WTC11 (cell line): ENCODE measurements around the gene CCR2. TPM values are rescaled to one million over a fixed set of nuclear protein-coding genes. Genes with fewer than 3 reads are reported as not detected.

Experiments
- ATAC-seq: fragments of 200-7000 bp; cut with Tn5 transposase; 2 replicates; pipeline ENCODE4 v1.10.0; 2021; ENCODE audit warnings: mild to moderate bottlenecking, moderate library complexity
- CTCF ChIA-PET: fragments of 300-600 bp; sonication (Branson Sonifier 250); formaldehyde crosslinking; loops from one replicate; lab custom pipeline; 2021; ENCODE audit warnings: antibody characterized with exemption; lab: Charles Lee
- POLR2A ChIA-PET: fragments of 350-600 bp; sonication (Branson Sonifier 250); formaldehyde crosslinking; loops from one replicate; lab custom pipeline; 2021; ENCODE audit warnings: antibody characterized with exemption; lab: Charles Lee
- DNase-seq: peaks from one replicate; pipeline ENCODE4 v3.0.0; 2021; ENCODE audit warnings: low spot score
- H3K27ac Mint-ChIP-seq: 2 replicates; pipeline ENCODE4 v1.8.0; 2021; ENCODE audit warnings: mixed read lengths
- H3K27me3 Mint-ChIP-seq: 2 replicates; pipeline ENCODE4 v1.8.0; 2021; ENCODE audit warnings: low read depth, mild to moderate bottlenecking, moderate library complexity, mixed read lengths
- H3K36me3 Mint-ChIP-seq: 2 replicates; pipeline ENCODE4 v1.8.0; 2021; ENCODE audit warnings: mixed read lengths
- H3K4me1 Mint-ChIP-seq: 2 replicates; pipeline ENCODE4 v1.8.0; 2022; ENCODE audit warnings: mixed read lengths
- H3K4me3 Mint-ChIP-seq: 2 replicates; pipeline ENCODE4 v1.8.0; 2021; ENCODE audit warnings: mild to moderate bottlenecking, moderate library complexity, mixed read lengths
- H3K9me3 Mint-ChIP-seq: 2 replicates; pipeline ENCODE4 v1.8.0; 2021; ENCODE audit warnings: mixed read lengths
- ELF4 ChIP-seq: sonication (generic); formaldehyde crosslinking; IDR thresholded peaks from 2 replicates; pipeline ENCODE4 v1.8.1; 2022; ENCODE audit warnings: low read depth, mild to moderate bottlenecking, moderate library complexity, missing genetic modification reagents
- JUN ChIP-seq: sonication (generic); formaldehyde crosslinking; IDR thresholded peaks from 2 replicates; pipeline ENCODE4 v1.8.0; 2023; ENCODE audit warnings: mild to moderate bottlenecking, missing genetic modification reagents
- MXD4 ChIP-seq: fragments of 250-450 bp; sonication (Bioruptor Pico); IDR thresholded peaks from 2 replicates; pipeline ENCODE4 v1.8.0; 2021; ENCODE audit warnings: mild to moderate bottlenecking, moderate library complexity, borderline replicate concordance
- NFATC4 ChIP-seq: fragments of 250-450 bp; sonication (Bioruptor Pico); IDR thresholded peaks from 2 replicates; pipeline ENCODE4 v1.9.0; 2021; ENCODE audit warnings: mild to moderate bottlenecking
- PRRX2 ChIP-seq: fragments of 250-450 bp; sonication (Bioruptor Pico); IDR thresholded peaks from 2 replicates; pipeline ENCODE4 v1.8.0; 2021; ENCODE audit warnings: mild to moderate bottlenecking
- RELA ChIP-seq: sonication (generic); formaldehyde crosslinking; IDR thresholded peaks from 2 replicates; pipeline ENCODE4 v1.8.1; 2022; ENCODE audit warnings: missing genetic modification reagents, mild to moderate bottlenecking, borderline replicate concordance
- SP1 ChIP-seq: sonication (generic); formaldehyde crosslinking; conservative IDR thresholded peaks from 2 replicates; pipeline ENCODE4 v1.8.1; 2022; ENCODE audit warnings: missing genetic modification reagents
- ZNF121 ChIP-seq: sonication (generic); formaldehyde crosslinking; IDR thresholded peaks from 2 replicates; pipeline ENCODE4 v1.8.0; 2023; ENCODE audit warnings: missing genetic modification reagents
- ZNF263 ChIP-seq: sonication (generic); formaldehyde crosslinking; IDR thresholded peaks from 2 replicates; pipeline ENCODE4 v1.8.1; 2022; ENCODE audit warnings: low read depth, mild to moderate bottlenecking, moderate library complexity, missing genetic modification reagents
- total RNA-seq: library from RNA; stranded (reverse); gene quantifications from 3 replicates; pipeline ENCODE4 v1.2.3, GENCODE V29; 2021
- TF ChIP-seq, protein P1 (sequence below): fragments of 200-600 bp; IDR thresholded peaks from 2 replicates; pipeline ENCODE4 v1.8.0; 2022; ENCODE audit warnings: antibody characterized with exemption
- TF ChIP-seq, protein P2 (sequence below): sonication (generic); formaldehyde crosslinking; IDR thresholded peaks from 2 replicates; pipeline ENCODE4 v1.8.1; 2022; ENCODE audit warnings: low read depth, missing genetic modification reagents, borderline replicate concordance
- TF ChIP-seq, protein P3 (sequence below): fragments of 250-450 bp; sonication (Bioruptor Pico); IDR thresholded peaks from 2 replicates; pipeline ENCODE4 v1.9.0; 2021; ENCODE audit warnings: mild to moderate bottlenecking, borderline replicate concordance
- TF ChIP-seq, protein P4 (sequence below): fragments of 250-450 bp; sonication (Bioruptor Pico); IDR thresholded peaks from 2 replicates; pipeline ENCODE4 v1.9.0; 2021; ENCODE audit warnings: mild to moderate bottlenecking
- TF ChIP-seq, protein P5 (sequence below): fragments of 250-450 bp; sonication (Bioruptor Pico); IDR thresholded peaks from 2 replicates; pipeline ENCODE4 v1.9.0; 2021; ENCODE audit warnings: mild to moderate bottlenecking
- TF ChIP-seq, protein P6 (sequence below): sonication (generic); formaldehyde crosslinking; IDR thresholded peaks from 2 replicates; pipeline ENCODE4 v1.8.1; 2022; ENCODE audit warnings: missing genetic modification reagents, borderline replicate concordance
- TF ChIP-seq, protein P7 (sequence below): sonication (generic); formaldehyde crosslinking; conservative IDR thresholded peaks from 2 replicates; pipeline ENCODE4 v1.8.1; 2022; ENCODE audit warnings: mild to moderate bottlenecking, missing genetic modification reagents

The CCR2 gene
- total RNA-seq, 1 experiment from 2014 or later = not detected

DNA sequence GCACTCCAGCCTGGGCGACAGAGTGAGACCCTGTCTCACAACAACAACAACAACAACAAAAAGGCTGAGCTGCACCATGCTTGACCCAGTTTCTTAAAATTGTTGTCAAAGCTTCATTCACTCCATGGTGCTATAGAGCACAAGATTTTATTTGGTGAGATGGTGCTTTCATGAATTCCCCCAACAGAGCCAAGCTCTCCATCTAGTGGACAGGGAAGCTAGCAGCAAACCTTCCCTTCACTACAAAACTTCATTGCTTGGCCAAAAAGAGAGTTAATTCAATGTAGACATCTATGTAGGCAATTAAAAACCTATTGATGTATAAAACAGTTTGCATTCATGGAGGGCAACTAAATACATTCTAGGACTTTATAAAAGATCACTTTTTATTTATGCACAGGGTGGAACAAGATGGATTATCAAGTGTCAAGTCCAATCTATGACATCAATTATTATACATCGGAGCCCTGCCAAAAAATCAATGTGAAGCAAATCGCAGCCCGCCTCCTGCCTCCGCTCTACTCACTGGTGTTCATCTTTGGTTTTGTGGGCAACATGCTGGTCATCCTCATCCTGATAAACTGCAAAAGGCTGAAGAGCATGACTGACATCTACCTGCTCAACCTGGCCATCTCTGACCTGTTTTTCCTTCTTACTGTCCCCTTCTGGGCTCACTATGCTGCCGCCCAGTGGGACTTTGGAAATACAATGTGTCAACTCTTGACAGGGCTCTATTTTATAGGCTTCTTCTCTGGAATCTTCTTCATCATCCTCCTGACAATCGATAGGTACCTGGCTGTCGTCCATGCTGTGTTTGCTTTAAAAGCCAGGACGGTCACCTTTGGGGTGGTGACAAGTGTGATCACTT, 18.8 kb downstream of the CCR2 start:
- CTCF ChIA-PET = interaction anchor here (0.7 to 5.5 kb wide), 12 partner anchors 9 to 293 kb away, joined by 3 to 68 read pairs (median 4); partner anchors contain the start of genes CCR1 and CCR2
- no peak for DNase-seq
- POLR2A ChIA-PET = interaction anchor here (0.8 kb wide), 1 partner anchor 9 kb away, joined by 3 read pairs; no protein-coding TSS in a partner anchor
- Mint-ChIP-seq H3K4me1 (peaks cover 13% of the 10 kb centered on the region), H3K9me3 (no peaks in the 10 kb centered on the region), H3K27ac (no peak overlapping the region), H3K27me3 (peaks cover 8% of the 10 kb centered on the region), H3K4me3 (no peak overlapping the region), H3K36me3 (no peaks in the 10 kb centered on the region)
- no peak for ATAC-seq
- TF ChIP-seq, protein P1, sequence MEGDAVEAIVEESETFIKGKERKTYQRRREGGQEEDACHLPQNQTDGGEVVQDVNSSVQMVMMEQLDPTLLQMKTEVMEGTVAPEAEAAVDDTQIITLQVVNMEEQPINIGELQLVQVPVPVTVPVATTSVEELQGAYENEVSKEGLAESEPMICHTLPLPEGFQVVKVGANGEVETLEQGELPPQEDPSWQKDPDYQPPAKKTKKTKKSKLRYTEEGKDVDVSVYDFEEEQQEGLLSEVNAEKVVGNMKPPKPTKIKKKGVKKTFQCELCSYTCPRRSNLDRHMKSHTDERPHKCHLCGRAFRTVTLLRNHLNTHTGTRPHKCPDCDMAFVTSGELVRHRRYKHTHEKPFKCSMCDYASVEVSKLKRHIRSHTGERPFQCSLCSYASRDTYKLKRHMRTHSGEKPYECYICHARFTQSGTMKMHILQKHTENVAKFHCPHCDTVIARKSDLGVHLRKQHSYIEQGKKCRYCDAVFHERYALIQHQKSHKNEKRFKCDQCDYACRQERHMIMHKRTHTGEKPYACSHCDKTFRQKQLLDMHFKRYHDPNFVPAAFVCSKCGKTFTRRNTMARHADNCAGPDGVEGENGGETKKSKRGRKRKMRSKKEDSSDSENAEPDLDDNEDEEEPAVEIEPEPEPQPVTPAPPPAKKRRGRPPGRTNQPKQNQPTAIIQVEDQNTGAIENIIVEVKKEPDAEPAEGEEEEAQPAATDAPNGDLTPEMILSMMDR = no peak
- no peak for TF ChIP-seq JUN (CRISPR knock-in tag)
- TF ChIP-seq, protein P2, sequence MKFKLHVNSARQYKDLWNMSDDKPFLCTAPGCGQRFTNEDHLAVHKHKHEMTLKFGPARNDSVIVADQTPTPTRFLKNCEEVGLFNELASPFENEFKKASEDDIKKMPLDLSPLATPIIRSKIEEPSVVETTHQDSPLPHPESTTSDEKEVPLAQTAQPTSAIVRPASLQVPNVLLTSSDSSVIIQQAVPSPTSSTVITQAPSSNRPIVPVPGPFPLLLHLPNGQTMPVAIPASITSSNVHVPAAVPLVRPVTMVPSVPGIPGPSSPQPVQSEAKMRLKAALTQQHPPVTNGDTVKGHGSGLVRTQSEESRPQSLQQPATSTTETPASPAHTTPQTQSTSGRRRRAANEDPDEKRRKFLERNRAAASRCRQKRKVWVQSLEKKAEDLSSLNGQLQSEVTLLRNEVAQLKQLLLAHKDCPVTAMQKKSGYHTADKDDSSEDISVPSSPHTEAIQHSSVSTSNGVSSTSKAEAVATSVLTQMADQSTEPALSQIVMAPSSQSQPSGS (CRISPR knock-in tag) = no peak
- no peak for TF ChIP-seq PRRX2 (CRISPR knock-in tag)
- TF ChIP-seq NFATC4 (CRISPR knock-in tag) = no peak
- TF ChIP-seq, protein P3, sequence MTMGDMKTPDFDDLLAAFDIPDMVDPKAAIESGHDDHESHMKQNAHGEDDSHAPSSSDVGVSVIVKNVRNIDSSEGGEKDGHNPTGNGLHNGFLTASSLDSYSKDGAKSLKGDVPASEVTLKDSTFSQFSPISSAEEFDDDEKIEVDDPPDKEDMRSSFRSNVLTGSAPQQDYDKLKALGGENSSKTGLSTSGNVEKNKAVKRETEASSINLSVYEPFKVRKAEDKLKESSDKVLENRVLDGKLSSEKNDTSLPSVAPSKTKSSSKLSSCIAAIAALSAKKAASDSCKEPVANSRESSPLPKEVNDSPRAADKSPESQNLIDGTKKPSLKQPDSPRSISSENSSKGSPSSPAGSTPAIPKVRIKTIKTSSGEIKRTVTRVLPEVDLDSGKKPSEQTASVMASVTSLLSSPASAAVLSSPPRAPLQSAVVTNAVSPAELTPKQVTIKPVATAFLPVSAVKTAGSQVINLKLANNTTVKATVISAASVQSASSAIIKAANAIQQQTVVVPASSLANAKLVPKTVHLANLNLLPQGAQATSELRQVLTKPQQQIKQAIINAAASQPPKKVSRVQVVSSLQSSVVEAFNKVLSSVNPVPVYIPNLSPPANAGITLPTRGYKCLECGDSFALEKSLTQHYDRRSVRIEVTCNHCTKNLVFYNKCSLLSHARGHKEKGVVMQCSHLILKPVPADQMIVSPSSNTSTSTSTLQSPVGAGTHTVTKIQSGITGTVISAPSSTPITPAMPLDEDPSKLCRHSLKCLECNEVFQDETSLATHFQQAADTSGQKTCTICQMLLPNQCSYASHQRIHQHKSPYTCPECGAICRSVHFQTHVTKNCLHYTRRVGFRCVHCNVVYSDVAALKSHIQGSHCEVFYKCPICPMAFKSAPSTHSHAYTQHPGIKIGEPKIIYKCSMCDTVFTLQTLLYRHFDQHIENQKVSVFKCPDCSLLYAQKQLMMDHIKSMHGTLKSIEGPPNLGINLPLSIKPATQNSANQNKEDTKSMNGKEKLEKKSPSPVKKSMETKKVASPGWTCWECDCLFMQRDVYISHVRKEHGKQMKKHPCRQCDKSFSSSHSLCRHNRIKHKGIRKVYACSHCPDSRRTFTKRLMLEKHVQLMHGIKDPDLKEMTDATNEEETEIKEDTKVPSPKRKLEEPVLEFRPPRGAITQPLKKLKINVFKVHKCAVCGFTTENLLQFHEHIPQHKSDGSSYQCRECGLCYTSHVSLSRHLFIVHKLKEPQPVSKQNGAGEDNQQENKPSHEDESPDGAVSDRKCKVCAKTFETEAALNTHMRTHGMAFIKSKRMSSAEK (CRISPR knock-in tag) = no peak
- TF ChIP-seq, protein P4, sequence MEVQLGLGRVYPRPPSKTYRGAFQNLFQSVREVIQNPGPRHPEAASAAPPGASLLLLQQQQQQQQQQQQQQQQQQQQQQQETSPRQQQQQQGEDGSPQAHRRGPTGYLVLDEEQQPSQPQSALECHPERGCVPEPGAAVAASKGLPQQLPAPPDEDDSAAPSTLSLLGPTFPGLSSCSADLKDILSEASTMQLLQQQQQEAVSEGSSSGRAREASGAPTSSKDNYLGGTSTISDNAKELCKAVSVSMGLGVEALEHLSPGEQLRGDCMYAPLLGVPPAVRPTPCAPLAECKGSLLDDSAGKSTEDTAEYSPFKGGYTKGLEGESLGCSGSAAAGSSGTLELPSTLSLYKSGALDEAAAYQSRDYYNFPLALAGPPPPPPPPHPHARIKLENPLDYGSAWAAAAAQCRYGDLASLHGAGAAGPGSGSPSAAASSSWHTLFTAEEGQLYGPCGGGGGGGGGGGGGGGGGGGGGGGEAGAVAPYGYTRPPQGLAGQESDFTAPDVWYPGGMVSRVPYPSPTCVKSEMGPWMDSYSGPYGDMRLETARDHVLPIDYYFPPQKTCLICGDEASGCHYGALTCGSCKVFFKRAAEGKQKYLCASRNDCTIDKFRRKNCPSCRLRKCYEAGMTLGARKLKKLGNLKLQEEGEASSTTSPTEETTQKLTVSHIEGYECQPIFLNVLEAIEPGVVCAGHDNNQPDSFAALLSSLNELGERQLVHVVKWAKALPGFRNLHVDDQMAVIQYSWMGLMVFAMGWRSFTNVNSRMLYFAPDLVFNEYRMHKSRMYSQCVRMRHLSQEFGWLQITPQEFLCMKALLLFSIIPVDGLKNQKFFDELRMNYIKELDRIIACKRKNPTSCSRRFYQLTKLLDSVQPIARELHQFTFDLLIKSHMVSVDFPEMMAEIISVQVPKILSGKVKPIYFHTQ (CRISPR knock-in tag) = no peak
- no peak for TF ChIP-seq ZNF121 (CRISPR knock-in tag)
- TF ChIP-seq MXD4 = no peak
- no peak for TF ChIP-seq RELA (CRISPR knock-in tag)
- TF ChIP-seq, protein P5, sequence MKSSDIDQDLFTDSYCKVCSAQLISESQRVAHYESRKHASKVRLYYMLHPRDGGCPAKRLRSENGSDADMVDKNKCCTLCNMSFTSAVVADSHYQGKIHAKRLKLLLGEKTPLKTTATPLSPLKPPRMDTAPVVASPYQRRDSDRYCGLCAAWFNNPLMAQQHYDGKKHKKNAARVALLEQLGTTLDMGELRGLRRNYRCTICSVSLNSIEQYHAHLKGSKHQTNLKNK (CRISPR knock-in tag) = no peak
- no peak for TF ChIP-seq ELF4 (CRISPR knock-in tag)
- TF ChIP-seq, protein P6, sequence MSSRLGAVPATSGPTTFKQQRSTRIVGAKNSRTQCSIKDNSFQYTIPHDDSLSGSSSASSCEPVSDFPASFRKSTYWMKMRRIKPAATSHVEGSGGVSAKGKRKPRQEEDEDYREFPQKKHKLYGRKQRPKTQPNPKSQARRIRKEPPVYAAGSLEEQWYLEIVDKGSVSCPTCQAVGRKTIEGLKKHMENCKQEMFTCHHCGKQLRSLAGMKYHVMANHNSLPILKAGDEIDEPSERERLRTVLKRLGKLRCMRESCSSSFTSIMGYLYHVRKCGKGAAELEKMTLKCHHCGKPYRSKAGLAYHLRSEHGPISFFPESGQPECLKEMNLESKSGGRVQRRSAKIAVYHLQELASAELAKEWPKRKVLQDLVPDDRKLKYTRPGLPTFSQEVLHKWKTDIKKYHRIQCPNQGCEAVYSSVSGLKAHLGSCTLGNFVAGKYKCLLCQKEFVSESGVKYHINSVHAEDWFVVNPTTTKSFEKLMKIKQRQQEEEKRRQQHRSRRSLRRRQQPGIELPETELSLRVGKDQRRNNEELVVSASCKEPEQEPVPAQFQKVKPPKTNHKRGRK (CRISPR knock-in tag) = no peak
- TF ChIP-seq, protein P7, sequence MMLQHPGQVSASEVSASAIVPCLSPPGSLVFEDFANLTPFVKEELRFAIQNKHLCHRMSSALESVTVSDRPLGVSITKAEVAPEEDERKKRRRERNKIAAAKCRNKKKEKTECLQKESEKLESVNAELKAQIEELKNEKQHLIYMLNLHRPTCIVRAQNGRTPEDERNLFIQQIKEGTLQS (CRISPR knock-in tag) = no peak
- TF ChIP-seq ZNF263 (CRISPR knock-in tag) = no peak
- TF ChIP-seq SP1 (CRISPR knock-in tag) = no peak
